Hair follicle dermal papilla cell (primary cell): ENCODE measurements around the gene TMEM243. TPM values are rescaled to one million over a fixed set of nuclear protein-coding genes. Genes with fewer than 3 reads are reported as not detected.

ENCODE experiments used
- small RNA-seq: library from RNA; depleted of rRNA; stranded (forward); fragments of <200 nt; gene quantifications from one replicate; pipeline ENCODE3, GENCODE V24; 2012
- total RNA-seq: library from RNA; depleted of rRNA; stranded (reverse); fragments of >200 nt; gene quantifications from 2 replicates; pipeline ENCODE4 v1.2.3, GENCODE V29; 2012

Gene TMEM243, protein sequence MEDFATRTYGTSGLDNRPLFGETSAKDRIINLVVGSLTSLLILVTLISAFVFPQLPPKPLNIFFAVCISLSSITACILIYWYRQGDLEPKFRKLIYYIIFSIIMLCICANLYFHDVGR
- total RNA-seq, result 32.4 and 44.5 TPM in 2 replicates

DNA sequence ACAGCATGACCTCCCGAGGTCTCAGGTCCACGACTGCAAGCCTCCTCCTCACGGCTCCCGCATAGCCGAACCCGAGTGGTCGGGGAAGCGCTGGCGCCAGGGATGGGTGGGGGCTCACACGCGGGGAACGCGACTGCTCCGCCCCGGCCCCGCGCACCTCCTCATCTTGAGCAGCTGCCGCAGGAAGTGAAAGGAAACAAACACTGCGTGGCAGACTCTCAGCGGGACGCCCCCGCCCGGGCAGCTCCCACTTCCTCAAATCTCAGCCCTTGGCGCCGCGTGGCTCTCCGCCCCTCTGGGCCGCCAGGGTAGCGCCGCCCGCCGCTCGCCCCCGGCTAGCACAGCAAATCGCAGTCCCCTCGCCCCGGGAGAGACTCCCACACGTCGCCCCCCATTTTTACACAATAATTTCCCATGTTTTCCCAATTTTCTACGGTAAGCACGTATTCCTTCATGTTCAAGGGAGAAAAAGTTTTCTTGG is at the start of gene TMEM243:
TMEM243 (minus strand) TSS at position 188 of the 481 bp plus-strand sequence. CDS start 229 bp downstream, outside the sequence.

DNA sequence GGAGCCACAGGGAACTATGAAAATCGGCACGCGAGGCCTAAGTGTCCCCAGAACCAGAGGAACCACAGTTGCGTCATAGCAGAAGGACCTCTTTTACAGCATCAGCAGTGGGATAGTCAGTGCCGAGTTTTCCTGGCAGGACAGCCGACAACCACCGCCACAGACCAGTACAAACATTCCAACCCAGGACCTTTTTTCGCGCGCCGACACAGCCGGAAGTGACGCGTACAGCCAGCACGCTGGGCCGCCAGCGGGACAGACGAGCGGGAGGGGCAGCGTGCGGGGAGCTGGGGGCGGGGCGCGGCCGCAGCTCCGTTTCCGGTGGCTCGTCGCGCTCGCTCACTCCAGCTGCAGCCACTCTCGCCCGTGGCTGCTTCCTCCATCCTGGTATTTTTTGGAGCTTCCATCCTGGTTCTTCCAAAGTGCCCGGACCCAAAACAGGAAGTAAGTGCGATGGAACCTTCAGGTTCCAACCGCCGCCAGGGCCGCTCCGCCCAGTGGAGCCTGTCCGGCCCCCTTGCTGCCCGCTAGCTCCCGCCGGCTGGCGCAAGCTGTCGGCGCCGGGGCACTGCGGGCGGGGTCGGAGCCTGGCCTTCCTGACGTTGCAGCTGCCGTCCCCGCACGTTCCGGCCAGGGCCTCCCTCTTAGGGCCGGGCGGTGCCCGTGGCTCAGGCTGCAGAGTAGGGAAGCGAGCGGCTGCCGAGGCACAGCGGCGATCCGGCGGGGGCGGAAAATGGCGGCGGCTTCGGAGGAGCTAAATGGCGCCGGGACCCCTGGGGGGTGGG is 67.2 kb downstream of the TMEM243 start, which contains the start of gene DMTF1:
DMTF1 (plus strand) TSS at position 342 of the 785 bp plus-strand sequence. CDS start 12,489 bp downstream, outside the sequence.

Small RNA genes lying within 50 kb of the gene (small RNA-seq; reads per million reads assigned to genes)
- gene RF00019 (not detected), gene RF02271 (not detected)

Other genes starting within 250 kb of the TMEM243 start
- 5.6 and 6.7 TPM in 2 replicates for gene ELAPOR2, start 160.1 kb downstream of the TMEM243 start, total RNA-seq
- gene DMTF1, start 67.3 kb downstream of the TMEM243 start, total RNA-seq, result 59.4 and 98.2 TPM in 2 replicates
- gene CROT, start 125.9 kb upstream of the TMEM243 start, total RNA-seq, result 12.2 and 13.8 TPM in 2 replicates